GM12878 (cell line): ENCODE measurements around the gene SLC15A5. TPM values are rescaled to one million over a fixed set of nuclear protein-coding genes. Genes with fewer than 3 reads are reported as not detected.

Experiments
- ATAC-seq: fragments of 200-7000 bp; cut with Tn5 transposase; 3 replicates; pipeline ENCODE4 v1.9.1; 2020; ENCODE audit warnings: mild to moderate bottlenecking, moderate library complexity
- BruUV-seq: library from RNA; stranded (reverse); fragments of 400-500 nt; replicated peaks from 2 replicates; lab custom pipeline; 2021; lab: Mats Ljungman, UMichigan
- CTCF ChIA-PET: fragments of 300-600 bp; sonication (Branson Sonifier 250); formaldehyde crosslinking; extraction: SDS; loops from one replicate; lab custom pipeline; 2021; ENCODE audit warnings: inconsistent platforms; lab: Yijun Ruan, JAX
- POLR2A ChIA-PET: fragments of 350-600 bp; formaldehyde crosslinking; extraction: SDS; loops from one replicate; lab custom pipeline; 2021; ENCODE audit warnings: inconsistent platforms; lab: Charles Lee
- RAD21 ChIA-PET: fragments of 300-600 bp; sonication (Branson Sonifier 250); formaldehyde crosslinking; loops from one replicate; lab custom pipeline; 2023; ENCODE audit warnings: antibody characterized with exemption; ENCODE audit not compliant: unreplicated experiment; lab: Charles Lee
- SMC1A ChIA-PET: fragments of 300-600 bp; sonication (Branson Sonifier 250); formaldehyde crosslinking; loops from one replicate; lab custom pipeline; 2023; ENCODE audit not compliant: unreplicated experiment, uncharacterized antibody; lab: Charles Lee
- DNase-seq: peaks from one replicate; pipeline ENCODE4 v3.0.0-alpha.2; 2011; ENCODE audit warnings: low read depth, low spot score
- FAIRE-seq: peaks from 3 replicates; lab custom pipeline; 2011; peaks lifted over from hg19 to GRCh38; lab: Jason Lieb, UNC
- H2AFZ ChIP-seq: 2 replicates; pipeline ENCODE4 v1.6.0; 2011; ENCODE audit warnings: low read depth, low read length, control low read depth; ENCODE audit not compliant: control insufficient read depth
- H3K27ac ChIP-seq: 2 replicates; pipeline ENCODE4 v1.5.1; 2011; ENCODE audit warnings: control low read depth; ENCODE audit not compliant: control insufficient read depth, insufficient read depth
- H3K27me3 ChIP-seq, 2 experiments: replicated peaks in 1 of 2; 2 replicates each; pipeline versions ENCODE4 v1.6.0 to v1.6.1; 2011; ENCODE audit warnings: low read length in 1 of 2; ENCODE audit not compliant: control insufficient read depth in 2 of 2, insufficient read depth in 2 of 2
- H3K36me3 ChIP-seq, 2 experiments: 2 replicates each; pipeline ENCODE4 v1.5.1; 2011; ENCODE audit warnings: low read length in 1 of 2; ENCODE audit not compliant: control insufficient read depth in 2 of 2, insufficient read depth in 2 of 2
- H3K4me1 ChIP-seq: 2 replicates; pipeline ENCODE4 v1.6.1; 2011; ENCODE audit warnings: mild to moderate bottlenecking, low read length, moderate library complexity, mixed read lengths; ENCODE audit not compliant: control insufficient read depth, insufficient read depth
- H3K4me2 ChIP-seq: 2 replicates; pipeline ENCODE4 v1.6.0; 2011; ENCODE audit warnings: control low read depth; ENCODE audit not compliant: control insufficient read depth, insufficient read depth
- H3K4me3 ChIP-seq: fragments of 200-600 bp; sonication (generic); 2 replicates; pipeline ENCODE4 v1.5.1; 2016
- H3K79me2 ChIP-seq: 2 replicates; pipeline ENCODE4 v1.6.0; 2011; ENCODE audit warnings: low read length; ENCODE audit not compliant: control insufficient read depth, insufficient read depth
- H3K9ac ChIP-seq: 2 replicates; pipeline ENCODE4 v1.8.0; 2011; ENCODE audit warnings: low read length, control low read depth, mixed read lengths; ENCODE audit not compliant: control insufficient read depth, insufficient read depth
- H3K9me3 ChIP-seq: replicated peaks from 3 replicates; pipeline ENCODE4 v1.5.1; 2011; ENCODE audit warnings: mild to moderate bottlenecking, low read length; ENCODE audit not compliant: control insufficient read depth, insufficient read depth
- H4K20me1 ChIP-seq: 2 replicates; pipeline ENCODE4 v1.6.0; 2011; ENCODE audit not compliant: control insufficient read depth, insufficient read depth
- CBX5 ChIP-seq: sonication (generic); IDR thresholded peaks from 2 replicates; pipeline ENCODE4 v1.6.1; 2016; ENCODE audit warnings: low read depth, moderate library complexity, mild to moderate bottlenecking, inconsistent platforms
- CTCF ChIP-seq, 3 experiments: IDR thresholded peaks in 2 of 3; conservative IDR thresholded peaks in 1 of 3; 2 replicates each; pipeline ENCODE4 v1.5.1; 2011; ENCODE audit warnings: low read depth in 3 of 3, low read length in 3 of 3, mild to moderate bottlenecking in 3 of 3, control low read depth in 2 of 3, moderate library complexity in 2 of 3, inconsistent platforms in 1 of 3, mixed read lengths in 1 of 3; ENCODE audit not compliant: control insufficient read depth in 2 of 3, insufficient read depth in 1 of 3; ENCODE audit errors: extremely low read depth in 1 of 3
- JUND ChIP-seq: IDR thresholded peaks from 2 replicates; pipeline ENCODE4 v1.6.1; 2012; ENCODE audit warnings: low read depth, mild to moderate bottlenecking, low read length, improper control_type of control experiment, moderate library complexity
- SIX5 ChIP-seq: IDR thresholded peaks from 2 replicates; pipeline ENCODE4 v1.6.1; 2011; ENCODE audit warnings: mild to moderate bottlenecking, low read depth, low read length, moderate library complexity; ENCODE audit not compliant: severe bottlenecking
- ZBTB33 ChIP-seq: fragments of 450-650 bp; IDR thresholded peaks from 2 replicates; pipeline ENCODE4 v1.6.1; 2017; ENCODE audit warnings: mild to moderate bottlenecking
- WGBS: methylation state at CpG from one replicate; pipeline ENCODE4 v1.1.6; 2016; ENCODE audit warnings: low lambda C conversion rate; ENCODE audit not compliant: insufficient replicate concordance, insufficient coverage; ENCODE audit errors: missing lambda C conversion rate; 5-methylcytosine and 5-hydroxymethylcytosine counted together
- in situ Hi-C: fragments of 300-500 bp; cut with MboI; formaldehyde crosslinking; loops from 9 replicates; pipeline ENCODE4 v1.14.3; 2018; ENCODE audit warnings: mixed read lengths
- intact Hi-C: fragments of 100-400 bp; cut with micrococcal nuclease; formaldehyde crosslinking; loops from one replicate; pipeline ENCODE4 v1.14.2; 2022; ENCODE audit not compliant: unreplicated experiment
- polyA plus RNA-seq, 11 experiments: library from polyadenylated mRNA; depleted of rRNA in 4 of 11; unstranded in 6 of 11; stranded (reverse) in 5 of 11; fragments of >200 nt; fragmentation: Nextera tagmentation in 4 of 11; fragmentation: Illumina TruSeq in 1 of 11; extraction: Ambion mirVana in 4 of 11; extraction: Trizol in 1 of 11; gene quantifications; 1 replicate in 1 of 11; 2 replicates in 10 of 11; pipeline versions ENCODE4 v1.2.1 to v1.2.3, GENCODE V29; 2011 to 2016; ENCODE audit warnings: inconsistent platforms in 2 of 11, missing spikeins in 2 of 11, low read depth in 1 of 11
- total RNA-seq, 4 experiments: library from RNA; depleted of rRNA in 3 of 4; stranded (reverse); fragments of >200 nt in 3 of 4; fragmentation: Illumina TruSeq in 1 of 4; extraction: Trizol in 1 of 4; gene quantifications; 2 replicates each; pipeline versions ENCODE4 v1.2.1 to v1.2.3, GENCODE V29; 2013 to 2021

The SLC15A5 gene
- total and polyA plus RNA-seq, 10 of the 15 experiments (the other 5 are each of a cell fraction or from before 2014, with no cell fraction given), result not detected

GRCh38 chr12:16271062-16271461, 6.4 kb downstream of the SLC15A5 start:
- Histone ChIP-seq H3K27ac (no peak overlapping the region), H3K27me3 (no peaks in the 10 kb centered on the region), H3K9ac (no peak overlapping the region), H3K9me3 (no peaks in the 10 kb centered on the region), H3K36me3 (no peaks in the 10 kb centered on the region), H2AFZ (no peak overlapping the region), H3K4me1 (no peaks in the 10 kb centered on the region), H3K4me3 (no peak overlapping the region), H3K4me2 (no peak overlapping the region), H3K79me2 (no peaks in the 10 kb centered on the region), H4K20me1 (no peaks in the 10 kb centered on the region)
- RAD21 ChIA-PET, result no interaction called here
- 0% methylated on average over 1 of the region's 1 CpG for WGBS
- DNase-seq (no peak), FAIRE-seq (no peak), ATAC-seq (no peak)
- POLR2A ChIA-PET, result no interaction called here
- intact Hi-C loops, result no loop called here
- BruUV-seq, result no TSS peak
- CTCF ChIA-PET, result no interaction called here
- in situ Hi-C loops, result no loop called here
- SMC1A ChIA-PET, result no interaction called here
- no peak for TF ChIP-seq SIX5

- 18% methylated on average over 2 of the region's 2 CpGs for WGBS
- no peaks in the 10 kb centered on the region for H3K9me3 ChIP-seq
- ChIA-PET RAD21 (no interaction called here), CTCF (interaction anchor here (0.9 kb wide), 1 partner anchor 306 kb away, joined by 3 read pairs; no protein-coding TSS in a partner anchor), POLR2A (no interaction called here), SMC1A (no interaction called here)
- H3K4me1 ChIP-seq, result no peaks in the 10 kb centered on the region
- H3K9ac ChIP-seq, result no peak overlapping the region
- no peak for FAIRE-seq
- no peaks in the 10 kb centered on the region for H4K20me1 ChIP-seq
- intact Hi-C loops (no loop called here), in situ Hi-C loops (no loop called here)
- H3K4me2 ChIP-seq, result no peak overlapping the region
- no peaks in the 10 kb centered on the region for H3K79me2 ChIP-seq
- DNase-seq, result no peak
- TF ChIP-seq JUND, result no peak
- no peak for TF ChIP-seq ZBTB33
- TF ChIP-seq CBX5, result no peak
- TF ChIP-seq CTCF (IDR thresholded peaks at IDR 0.05 in 2 of 3, conservative IDR thresholded peaks at IDR 0.05 in 1 of 3; ENCODE audit: control insufficient read depth in 2 of 3, extremely low read depth in 1 of 3, insufficient read depth in 1 of 3, low read depth in 3 of 3, low read length in 3 of 3), result no peak
- no peaks in the 10 kb centered on the region for H3K36me3 ChIP-seq
- H2AFZ ChIP-seq, result no peak overlapping the region
- no peak overlapping the region for H3K27ac ChIP-seq
- ATAC-seq, result no peak
- no peaks in the 10 kb centered on the region for H3K27me3 ChIP-seq
- no TSS peak for BruUV-seq
- no peak overlapping the region for H3K4me3 ChIP-seq
Observed at GRCh38 chr12:16269946-16270345, 7.5 kb downstream of the SLC15A5 start.
